Endothelial cell of umbilical vein (primary cell): ENCODE data around the gene VIPR1.

Experiments used
- EZH2 ChIP-seq: IDR thresholded peaks from 2 replicates; pipeline ENCODE4 v1.6.1; 2012; ENCODE audit warnings: borderline replicate concordance, low read depth, mild to moderate bottlenecking, moderate library complexity, low read length, inconsistent platforms; ENCODE audit not compliant: severe bottlenecking
- JUN ChIP-seq: IDR thresholded peaks from 2 replicates; pipeline ENCODE4 v1.6.1; 2011; ENCODE audit warnings: borderline replicate concordance, low read depth; ENCODE audit not compliant: insufficient read length, insufficient read depth
- MYC ChIP-seq: IDR thresholded peaks from one replicate; pipeline ENCODE4 v1.6.1; 2011; ENCODE audit warnings: mild to moderate bottlenecking, low read depth, low read length
- POLR2A ChIP-seq: IDR thresholded peaks from 2 replicates; pipeline ENCODE4 v1.6.1; 2012; ENCODE audit warnings: low read depth, mild to moderate bottlenecking, control low read depth, low read length
- POLR2AphosphoS5 ChIP-seq: IDR thresholded peaks from 2 replicates; pipeline ENCODE4 v1.6.1; 2012; ENCODE audit warnings: low read depth, mild to moderate bottlenecking, control low read depth, low read length, moderate library complexity; ENCODE audit not compliant: insufficient read depth
- TF ChIP-seq, protein P1 (sequence below), 2 donors: IDR thresholded peaks; 1 replicate in 1 of 2; 2 replicates in 1 of 2; pipeline ENCODE4 v1.5.1; 2011; ENCODE audit warnings: low read length in 2 of 2, mild to moderate bottlenecking in 2 of 2, moderate library complexity in 2 of 2, control low read depth in 1 of 2, inconsistent platforms in 1 of 2, low read depth in 1 of 2; ENCODE audit not compliant: insufficient read depth in 1 of 2; ENCODE audit errors: extremely low read depth in 1 of 2

DNA sequence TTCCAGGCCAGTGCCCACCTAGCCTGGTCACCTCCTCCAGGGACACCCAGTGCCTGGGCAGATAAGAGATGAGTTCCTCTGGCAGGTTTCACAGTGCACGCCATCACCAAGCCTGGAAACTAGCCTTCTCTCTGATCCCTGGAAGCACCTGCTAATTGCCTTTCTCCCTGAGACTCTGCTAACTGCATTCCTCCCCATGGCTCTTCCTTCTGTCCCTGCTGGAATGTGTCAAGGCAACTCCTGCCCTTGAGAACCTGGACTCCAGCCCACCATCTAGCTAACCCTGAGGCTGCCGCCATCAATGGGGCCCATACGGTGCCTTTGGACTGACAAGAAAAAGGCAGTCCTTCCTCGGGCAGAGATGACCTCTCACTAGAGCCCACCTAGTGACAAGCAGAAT, 18.5 kb downstream of the VIPR1 start:
- TF ChIP-seq POLR2A (no peak), MYC (no peak), POLR2AphosphoS5 (no peak), EZH2 (no peak), JUN (no peak)
- TF ChIP-seq, protein P1, sequence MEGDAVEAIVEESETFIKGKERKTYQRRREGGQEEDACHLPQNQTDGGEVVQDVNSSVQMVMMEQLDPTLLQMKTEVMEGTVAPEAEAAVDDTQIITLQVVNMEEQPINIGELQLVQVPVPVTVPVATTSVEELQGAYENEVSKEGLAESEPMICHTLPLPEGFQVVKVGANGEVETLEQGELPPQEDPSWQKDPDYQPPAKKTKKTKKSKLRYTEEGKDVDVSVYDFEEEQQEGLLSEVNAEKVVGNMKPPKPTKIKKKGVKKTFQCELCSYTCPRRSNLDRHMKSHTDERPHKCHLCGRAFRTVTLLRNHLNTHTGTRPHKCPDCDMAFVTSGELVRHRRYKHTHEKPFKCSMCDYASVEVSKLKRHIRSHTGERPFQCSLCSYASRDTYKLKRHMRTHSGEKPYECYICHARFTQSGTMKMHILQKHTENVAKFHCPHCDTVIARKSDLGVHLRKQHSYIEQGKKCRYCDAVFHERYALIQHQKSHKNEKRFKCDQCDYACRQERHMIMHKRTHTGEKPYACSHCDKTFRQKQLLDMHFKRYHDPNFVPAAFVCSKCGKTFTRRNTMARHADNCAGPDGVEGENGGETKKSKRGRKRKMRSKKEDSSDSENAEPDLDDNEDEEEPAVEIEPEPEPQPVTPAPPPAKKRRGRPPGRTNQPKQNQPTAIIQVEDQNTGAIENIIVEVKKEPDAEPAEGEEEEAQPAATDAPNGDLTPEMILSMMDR (IDR thresholded peaks at IDR 0.05; ENCODE audit: extremely low read depth in 1 of 2, insufficient read depth in 1 of 2, low read depth in 1 of 2, low read length in 2 of 2): no peak
